ENCODE results near the gene C17orf75.

The C17orf75 gene

GRCh38 chr17:32289471-32290070, 52.4 kb downstream of the C17orf75 start:
- H3K27me3 ChIP-seq (ENCODE audit: insufficient read depth, low read depth) = no peaks in the 10 kb centered on the region; the same call in 1 of the 2 replicates
- H3K79me2 ChIP-seq (ENCODE audit: insufficient read depth, low read depth) = no peaks in the 10 kb centered on the region
- no peak for TF ChIP-seq CTCF (conservative IDR thresholded peaks at IDR 0.05; ENCODE audit: low read depth, low read length)
- H4K20me1 ChIP-seq (ENCODE audit: insufficient read depth) = no peaks in the 10 kb centered on the region
- no peak overlapping the region for H3K9ac ChIP-seq
- H3K36me3 ChIP-seq (ENCODE audit: insufficient read depth) = no peaks in the 10 kb centered on the region
- H2AFZ ChIP-seq (ENCODE audit: low read depth) = no peak overlapping the region
- H3K27ac ChIP-seq = no peak overlapping the region
- no peak overlapping the region for H3K4me3 ChIP-seq (IDR thresholded peaks at IDR 0.05; ENCODE audit: insufficient read depth, low read depth, low read length)
- H3K4me1 ChIP-seq (ENCODE audit: low read depth, poor library complexity, severe bottlenecking) = no peaks in the 10 kb centered on the region
- H3K4me2 ChIP-seq = no peak overlapping the region

GRCh38 chr17:32288615-32289014, 53.4 kb downstream of the C17orf75 start:
- no peak for TF ChIP-seq CTCF (conservative IDR thresholded peaks at IDR 0.05; ENCODE audit: low read depth, low read length)
- Histone ChIP-seq H3K27me3 (ENCODE audit: insufficient read depth, low read depth) (no peaks in the 10 kb centered on the region; the same call in 1 of the 2 replicates), H3K79me2 (ENCODE audit: insufficient read depth, low read depth) (no peaks in the 10 kb centered on the region), H3K4me2 (no peak overlapping the region), H3K4me3 (IDR thresholded peaks at IDR 0.05; ENCODE audit: insufficient read depth, low read depth, low read length) (no peak overlapping the region), H3K36me3 (ENCODE audit: insufficient read depth) (no peaks in the 10 kb centered on the region), H3K4me1 (ENCODE audit: low read depth, poor library complexity, severe bottlenecking) (no peaks in the 10 kb centered on the region), H4K20me1 (ENCODE audit: insufficient read depth) (no peaks in the 10 kb centered on the region), H3K27ac (no peak overlapping the region), H2AFZ (ENCODE audit: low read depth) (no peak overlapping the region), H3K9ac (no peak overlapping the region)

GRCh38 chr17:32287804-32288511, 54.0 kb downstream of the C17orf75 start:
- H3K9ac ChIP-seq = no peak overlapping the region
- TF ChIP-seq CTCF (conservative IDR thresholded peaks at IDR 0.05; ENCODE audit: low read depth, low read length) = no peak
- H3K27me3 ChIP-seq (ENCODE audit: insufficient read depth, low read depth) = no peaks in the 10 kb centered on the region; the same call in 1 of the 2 replicates
- no peaks in the 10 kb centered on the region for H3K4me1 ChIP-seq (ENCODE audit: low read depth, poor library complexity, severe bottlenecking)
- H3K27ac ChIP-seq = no peak overlapping the region
- no peak overlapping the region for H3K4me2 ChIP-seq
- H3K36me3 ChIP-seq (ENCODE audit: insufficient read depth) = no peaks in the 10 kb centered on the region
- H2AFZ ChIP-seq (ENCODE audit: low read depth) = no peak overlapping the region
- no peaks in the 10 kb centered on the region for H4K20me1 ChIP-seq (ENCODE audit: insufficient read depth)
- no peaks in the 10 kb centered on the region for H3K79me2 ChIP-seq (ENCODE audit: insufficient read depth, low read depth)
- no peak overlapping the region for H3K4me3 ChIP-seq (IDR thresholded peaks at IDR 0.05; ENCODE audit: insufficient read depth, low read depth, low read length)

GRCh38 chr17:32286518-32286900, 55.5 kb downstream of the C17orf75 start:
- H3K4me1 ChIP-seq (ENCODE audit: low read depth, poor library complexity, severe bottlenecking) = no peaks in the 10 kb centered on the region
- H3K36me3 ChIP-seq (ENCODE audit: insufficient read depth) = no peaks in the 10 kb centered on the region
- no peak for TF ChIP-seq CTCF (conservative IDR thresholded peaks at IDR 0.05; ENCODE audit: low read depth, low read length)

More at GRCh38 chr17:32286518-32286900, 55.5 kb downstream of the C17orf75 start:
- Histone ChIP-seq H3K9ac (no peak overlapping the region), H3K27me3 (ENCODE audit: insufficient read depth, low read depth) (no peaks in the 10 kb centered on the region; the same call in 1 of the 2 replicates), H3K27ac (no peak overlapping the region), H3K4me2 (no peak overlapping the region), H4K20me1 (ENCODE audit: insufficient read depth) (no peaks in the 10 kb centered on the region), H3K79me2 (ENCODE audit: insufficient read depth, low read depth) (no peaks in the 10 kb centered on the region), H3K4me3 (IDR thresholded peaks at IDR 0.05; ENCODE audit: insufficient read depth, low read depth, low read length) (no peak overlapping the region), H2AFZ (ENCODE audit: low read depth) (no peak overlapping the region)

Measured in KMS-11 (cell line).